Measurements from ENCODE around the gene THADA.
"Not testable (repeated sequence)": the region's sequence is repeated elsewhere in the genome, so short reads cannot be mapped to it uniquely, and the experiment has no call there.

Gene THADA

DNA sequence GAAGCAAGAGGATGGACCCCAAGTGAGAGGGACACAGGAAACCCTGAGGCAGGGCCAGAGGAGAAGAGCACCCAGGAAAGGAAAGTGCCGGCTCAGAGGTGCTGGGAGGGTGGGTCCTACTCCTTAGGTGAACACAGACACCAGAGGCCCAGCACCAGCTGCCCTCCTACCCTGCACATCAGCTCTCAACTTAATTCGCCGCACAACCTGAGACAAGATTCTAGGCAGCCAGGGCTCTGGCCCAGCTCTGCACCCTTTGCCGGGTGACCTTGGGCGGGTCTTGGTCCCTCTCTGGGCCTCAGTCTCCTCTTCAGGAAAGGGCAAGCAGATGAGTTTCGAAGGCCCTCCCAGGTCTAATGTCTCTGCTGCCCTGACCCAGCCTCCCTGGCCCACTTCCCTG is 397.6 kb downstream of the THADA start:
- no peak for DNase-seq

DNA sequence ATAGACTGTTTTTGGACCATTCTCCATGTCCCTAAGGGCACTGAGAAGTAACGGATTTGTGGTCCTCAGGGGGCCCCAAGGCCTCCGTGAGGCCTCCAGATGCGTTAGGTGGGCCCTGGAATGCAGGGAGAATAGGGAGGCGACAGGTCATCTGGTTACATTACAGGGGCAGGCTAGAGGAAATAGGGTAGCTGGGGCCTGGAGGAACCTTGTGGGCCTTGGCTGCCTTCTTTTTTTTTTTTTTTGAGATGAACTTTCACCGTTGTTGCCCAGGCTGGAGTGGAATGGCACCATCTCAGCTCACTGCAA is 398.3 kb downstream of the THADA start:
- DNase-seq: no peak

DNA sequence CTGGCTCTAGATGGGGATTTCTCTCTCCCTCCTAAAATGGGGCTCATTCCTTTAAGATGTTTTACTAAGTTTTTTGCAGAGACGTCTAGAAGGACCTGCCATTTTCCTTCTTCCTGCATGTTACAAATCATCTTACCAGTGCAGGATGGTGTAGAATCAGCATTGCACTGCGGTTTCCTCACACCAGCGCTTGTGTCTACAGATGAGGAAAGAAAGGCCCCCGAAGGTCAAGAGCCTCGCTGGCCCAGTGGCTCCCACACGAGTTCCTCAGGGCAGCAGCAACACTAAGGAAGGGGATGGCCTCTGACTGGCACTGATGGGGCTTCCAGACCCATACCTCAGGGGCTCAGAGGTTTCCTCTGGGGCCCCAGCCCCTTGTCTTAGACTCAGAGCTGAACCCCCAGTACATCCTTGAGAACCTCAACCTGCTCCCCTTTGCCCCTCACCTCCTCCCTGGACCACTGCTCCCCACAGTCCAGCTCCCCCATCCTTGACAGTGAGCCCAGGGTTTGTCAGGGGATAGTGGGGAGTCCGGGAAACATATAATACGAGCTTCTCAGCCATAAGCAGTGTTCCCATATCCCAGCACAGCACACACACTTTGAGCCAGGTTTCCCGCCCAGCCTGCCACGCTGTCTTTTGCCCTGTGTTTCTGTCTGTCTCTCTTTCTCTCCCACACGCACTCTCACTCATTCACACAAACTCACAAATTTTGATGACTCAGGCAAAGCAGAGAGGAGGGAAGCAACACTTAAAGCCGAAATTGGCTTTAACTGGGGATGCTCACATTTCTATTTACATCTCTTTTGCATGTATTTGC is 398.9 kb downstream of the THADA start:
- DNase-seq: no peak

DNA sequence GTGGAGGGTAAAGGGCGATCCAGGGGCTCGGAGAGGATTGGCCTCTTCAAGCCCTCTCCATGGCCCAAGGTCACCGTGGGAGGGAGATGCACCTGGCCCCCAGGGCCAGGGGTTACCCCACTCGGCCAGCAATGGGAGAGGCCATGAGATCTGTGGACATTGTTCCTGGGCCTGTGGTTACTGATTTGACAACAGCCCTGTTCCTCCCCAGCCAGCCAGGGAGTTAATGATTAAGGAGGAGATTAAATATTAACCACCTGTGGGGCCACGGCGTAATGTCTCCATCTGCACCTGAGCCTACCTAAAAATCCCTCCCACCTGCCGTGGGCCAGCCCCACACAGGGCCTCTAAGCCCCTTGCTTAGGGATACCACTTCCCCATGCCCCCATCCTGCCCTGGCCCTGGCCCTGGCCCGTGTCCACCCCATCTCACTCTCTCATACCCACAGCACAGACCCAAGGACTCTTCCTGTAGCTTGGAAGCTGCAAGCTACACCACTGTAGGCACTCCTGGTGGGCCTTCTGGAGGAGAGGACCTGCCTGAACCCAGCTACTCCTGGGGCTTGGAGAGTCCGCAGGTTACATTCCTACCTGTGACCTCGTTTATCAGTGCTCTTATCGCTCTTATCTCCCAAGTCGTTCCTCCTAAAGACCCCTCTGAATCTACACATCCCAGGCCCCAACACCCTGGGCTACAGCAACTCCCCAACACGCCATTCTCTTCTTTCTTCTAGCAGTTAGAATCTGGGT is 401.5 kb downstream of the THADA start:
- DNase-seq: no peak

DNA sequence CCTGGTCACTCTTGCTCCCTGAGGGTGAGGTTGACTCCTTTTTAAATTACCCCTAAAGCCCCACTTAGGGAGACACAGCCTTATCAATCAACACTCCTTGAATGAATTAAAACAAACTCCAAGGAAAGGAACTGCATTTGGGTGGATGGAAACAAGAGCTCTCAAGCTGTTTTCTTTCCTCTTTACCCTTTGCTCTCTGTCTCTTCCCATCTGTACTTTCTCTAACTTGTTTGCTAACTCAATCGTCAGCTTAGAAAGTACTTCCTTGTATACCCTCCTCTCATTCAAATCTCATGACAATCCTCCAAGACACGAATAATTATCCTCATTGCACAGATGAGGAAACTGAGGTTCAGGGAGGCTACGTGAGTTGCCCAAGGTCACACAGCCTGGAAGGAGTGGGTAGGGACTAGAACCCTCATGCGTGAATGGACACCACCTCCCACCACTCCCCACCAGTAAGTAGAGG is 402.2 kb downstream of the THADA start:
- no peak for DNase-seq

DNA sequence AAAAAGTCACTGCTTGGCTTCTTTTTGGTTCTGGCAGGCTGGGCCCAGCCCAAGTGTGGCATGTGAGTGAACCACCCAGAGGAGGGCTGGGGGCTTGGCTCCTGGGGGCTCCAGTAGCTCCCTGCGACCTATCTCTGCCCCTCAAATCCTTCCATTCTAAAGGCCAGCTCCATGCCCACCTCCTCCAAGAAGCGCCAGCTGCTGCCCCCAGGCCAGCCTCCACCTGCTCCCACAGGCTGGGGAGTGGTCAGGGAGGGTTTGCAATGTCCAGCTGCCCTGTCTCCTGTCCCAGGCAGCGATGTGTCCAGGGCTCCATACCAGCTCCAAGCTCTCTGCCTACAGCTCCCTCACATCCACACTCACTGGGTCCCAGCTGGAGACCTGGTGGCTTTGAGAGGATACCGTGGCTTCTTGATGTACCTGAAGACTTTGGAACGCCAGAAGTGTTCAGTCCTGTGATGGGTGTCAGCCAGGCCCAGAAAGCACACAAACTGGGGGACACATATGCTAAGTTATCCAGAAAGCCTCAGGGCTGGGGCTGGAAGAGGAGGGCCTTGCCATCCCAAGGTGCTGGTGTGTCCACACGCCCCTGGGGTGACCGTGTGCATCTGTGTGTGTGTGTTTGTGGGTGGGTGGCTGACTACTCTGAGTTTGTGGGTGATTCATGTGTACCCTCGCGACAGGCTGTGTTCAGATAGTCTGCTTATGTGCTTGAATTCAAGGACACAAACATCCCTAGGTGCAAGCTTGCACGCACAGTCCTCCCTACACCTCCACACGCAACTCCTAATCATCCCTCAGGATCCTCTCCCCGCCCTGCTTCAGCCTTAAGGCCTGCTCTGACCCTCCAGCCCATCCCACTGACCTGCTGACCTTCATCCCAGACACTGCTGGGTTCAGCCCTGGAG is 402.8 kb downstream of the THADA start:
- no peak for DNase-seq

DNA sequence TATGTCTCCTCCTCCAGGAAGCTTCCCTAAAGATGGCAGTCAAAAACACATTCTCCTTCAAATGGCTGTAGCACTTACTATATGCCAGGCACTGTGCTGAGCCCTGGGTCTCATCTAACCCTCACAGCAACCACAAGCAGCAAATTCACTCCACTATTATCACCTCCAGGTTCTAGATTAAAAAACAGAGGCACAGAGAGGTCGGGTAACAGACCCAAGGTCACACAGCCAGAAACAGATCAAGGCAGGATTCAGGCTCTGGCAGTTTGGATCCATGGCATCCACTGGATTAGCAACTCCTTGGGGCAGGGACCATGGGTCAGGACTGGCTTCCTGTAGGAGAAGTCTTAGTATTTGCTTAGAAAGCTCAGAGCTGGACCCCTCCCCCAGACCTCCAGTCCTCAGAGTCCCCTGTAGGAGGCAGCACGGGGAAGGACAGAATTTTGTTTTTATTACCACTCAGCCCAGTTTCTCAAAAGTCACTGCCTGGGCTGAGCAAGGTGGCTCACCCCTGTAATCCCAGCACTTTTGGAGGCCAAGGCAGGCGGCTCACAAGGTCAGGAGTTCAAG is 403.8 kb downstream of the THADA start:
- DNase-seq: no peak

DNA sequence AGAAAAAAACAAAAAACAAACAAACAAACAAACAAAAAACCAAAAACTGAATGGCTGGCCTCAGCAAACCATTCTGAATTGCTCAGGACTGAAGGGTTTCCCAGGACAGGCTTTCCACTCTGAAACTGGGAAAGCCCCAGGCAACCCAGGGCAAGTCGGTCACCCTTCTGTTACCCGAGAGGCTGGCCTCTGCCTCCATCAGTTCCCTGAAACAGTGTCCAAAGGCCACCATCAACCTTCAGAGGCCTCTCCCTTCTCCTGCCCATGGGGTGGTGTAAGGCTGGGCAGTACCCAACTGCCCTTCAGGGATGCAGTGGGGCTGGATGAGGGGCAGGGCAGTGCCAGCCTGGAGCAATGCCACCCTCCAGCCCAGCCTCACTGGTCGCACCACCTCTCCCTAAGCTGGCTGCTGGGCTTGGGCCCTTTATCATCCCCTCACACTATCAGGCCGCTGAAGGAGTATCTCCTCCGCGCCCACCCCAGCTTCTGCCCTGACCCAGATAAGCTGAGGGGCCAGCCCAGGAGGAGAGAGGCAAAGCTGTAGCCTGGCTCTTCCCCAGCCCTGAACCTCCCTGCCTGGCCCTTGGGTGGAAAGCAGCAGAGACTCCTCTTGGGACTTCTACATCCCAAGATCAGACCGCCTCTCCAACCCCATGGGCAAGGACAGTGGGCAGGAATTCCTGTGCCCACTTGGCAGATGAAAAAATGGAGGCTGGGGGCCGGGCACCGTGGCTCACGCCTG is 405.4 kb downstream of the THADA start:
- no peak for DNase-seq

DNA sequence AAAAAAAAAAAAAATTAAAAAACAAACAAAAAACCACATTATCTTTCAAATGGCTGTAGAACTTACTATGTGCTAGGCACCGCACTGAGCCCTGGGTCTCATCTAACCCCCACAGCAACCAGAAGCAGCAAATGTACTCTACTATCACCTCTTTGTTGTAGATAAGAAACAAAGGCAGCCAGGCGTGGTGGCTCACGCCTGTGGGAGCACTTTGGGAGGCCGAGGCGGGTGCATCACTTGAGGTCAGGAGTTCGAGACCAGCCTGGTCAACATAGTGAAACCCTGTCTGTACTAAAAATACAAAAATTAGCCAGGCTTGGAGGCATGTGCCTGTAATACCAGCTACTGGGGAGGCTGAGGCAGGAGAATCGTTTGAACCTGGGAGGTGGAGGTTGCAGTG is 406.0 kb downstream of the THADA start:
- DNase-seq: not testable (repeated sequence)

DNA sequence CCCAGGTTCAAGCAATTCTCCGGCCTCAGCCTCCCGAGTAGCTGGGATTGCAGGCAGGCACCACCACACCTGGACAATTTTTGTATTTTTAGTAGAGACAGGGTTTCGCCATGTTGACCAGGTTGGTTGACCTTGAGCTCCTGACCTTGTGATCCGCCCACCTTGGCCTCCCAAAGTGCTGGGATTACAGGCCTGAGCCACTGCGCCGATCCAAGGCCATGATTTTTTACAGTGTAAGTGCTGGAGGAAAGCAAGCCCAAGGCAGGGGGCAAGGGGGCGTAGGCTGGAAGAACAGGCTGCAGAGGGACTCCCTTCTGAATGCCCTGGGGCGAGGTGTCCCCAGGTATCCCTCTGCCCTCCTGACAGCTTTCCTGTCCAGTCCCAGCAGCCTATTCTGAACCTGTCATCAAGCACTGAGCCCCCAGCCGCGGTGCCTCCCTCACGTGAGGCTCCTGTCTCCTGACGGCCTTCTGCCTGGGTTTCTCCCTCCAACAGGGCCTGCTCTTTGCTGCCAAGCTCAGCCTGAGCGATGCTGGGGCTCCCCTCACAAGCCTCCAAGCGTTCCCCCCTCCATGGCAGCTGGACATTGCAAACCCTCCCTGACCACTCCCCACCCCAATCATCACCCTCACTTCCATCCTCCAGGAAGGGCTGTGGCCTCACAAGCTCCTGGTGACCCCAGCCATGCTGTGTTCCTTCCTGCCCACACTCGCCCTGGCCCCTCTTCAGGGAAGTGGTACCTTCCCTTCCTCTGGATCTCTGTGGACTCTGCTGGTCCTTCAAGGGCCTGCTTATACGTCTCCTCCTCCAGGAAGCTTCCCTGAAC is 407.1 kb downstream of the THADA start:
- DNase-seq: no peak

DNA sequence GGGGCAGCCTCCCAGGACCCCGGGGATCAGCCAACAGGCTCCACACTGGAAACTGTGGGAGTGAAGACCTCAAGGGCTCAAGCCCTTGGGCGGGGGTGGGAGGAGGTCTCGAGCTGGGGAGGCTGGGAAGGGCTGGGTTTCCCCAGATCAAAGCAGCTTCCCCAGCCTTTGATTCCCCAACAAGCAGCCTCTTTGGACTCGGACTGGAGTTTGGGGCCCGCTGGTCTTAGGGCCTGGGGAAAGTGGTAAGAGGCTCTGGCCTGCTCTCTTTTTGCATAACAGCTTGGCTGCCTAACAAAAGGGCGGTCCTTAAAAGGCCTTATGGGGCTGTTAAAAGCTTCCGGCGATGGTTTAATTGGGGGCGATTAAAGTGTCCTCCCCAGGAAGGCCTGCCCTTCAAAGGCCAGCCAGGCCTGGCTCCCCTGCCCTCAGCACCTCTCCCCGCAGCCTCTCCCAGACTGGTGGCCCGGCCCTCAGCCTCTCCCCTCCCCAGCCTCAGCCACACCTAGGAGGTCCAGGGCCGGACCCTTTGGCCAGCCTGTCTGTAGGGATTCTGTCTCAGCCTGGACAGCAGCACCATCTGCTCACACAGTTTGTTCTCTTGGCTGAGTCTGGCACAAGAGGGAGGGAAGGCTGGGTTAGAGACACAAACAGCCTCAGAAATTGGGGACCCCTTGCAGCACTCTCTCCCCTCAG is 409.0 kb downstream of the THADA start:
- DNase-seq: no peak

DNA sequence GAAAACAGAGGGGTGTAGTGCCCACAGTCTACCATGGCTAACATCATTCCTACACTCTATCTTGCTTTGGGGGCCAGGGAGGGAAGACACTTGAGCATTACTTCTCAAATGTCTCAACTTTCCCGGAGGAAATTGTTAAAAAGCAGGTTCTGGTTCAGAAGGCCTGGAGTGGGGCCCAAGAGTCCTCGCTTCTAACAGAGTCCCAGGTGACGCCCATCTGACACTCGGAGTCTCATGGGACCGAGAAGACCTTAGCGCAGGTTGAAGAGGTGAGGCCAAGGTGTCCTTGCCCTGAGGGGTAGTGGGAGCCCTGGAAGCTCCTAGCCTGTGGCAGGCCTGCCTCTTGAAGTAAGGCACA is 409.5 kb downstream of the THADA start:
- no peak for DNase-seq

DNA sequence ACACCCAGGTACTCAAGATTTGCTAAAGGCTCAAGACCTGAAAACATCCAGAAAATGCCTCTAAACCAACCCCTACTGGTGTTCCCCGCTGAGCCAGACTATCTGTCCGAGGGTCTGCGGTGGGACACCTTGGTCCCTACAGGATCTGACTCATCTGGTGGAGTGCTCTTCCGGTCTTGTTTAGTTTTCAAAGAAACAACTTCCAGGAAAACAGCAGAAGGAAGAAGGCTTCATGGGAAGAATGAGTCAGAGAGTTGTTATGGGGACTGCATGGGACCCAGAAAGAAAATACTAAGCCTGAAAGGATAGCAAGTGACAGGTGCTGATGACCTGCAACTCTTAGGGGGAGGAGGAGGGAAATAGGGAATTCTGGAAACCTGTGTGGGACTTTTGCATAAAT is 410.7 kb downstream of the THADA start:
- DNase-seq: peak; percentile 33

DNA sequence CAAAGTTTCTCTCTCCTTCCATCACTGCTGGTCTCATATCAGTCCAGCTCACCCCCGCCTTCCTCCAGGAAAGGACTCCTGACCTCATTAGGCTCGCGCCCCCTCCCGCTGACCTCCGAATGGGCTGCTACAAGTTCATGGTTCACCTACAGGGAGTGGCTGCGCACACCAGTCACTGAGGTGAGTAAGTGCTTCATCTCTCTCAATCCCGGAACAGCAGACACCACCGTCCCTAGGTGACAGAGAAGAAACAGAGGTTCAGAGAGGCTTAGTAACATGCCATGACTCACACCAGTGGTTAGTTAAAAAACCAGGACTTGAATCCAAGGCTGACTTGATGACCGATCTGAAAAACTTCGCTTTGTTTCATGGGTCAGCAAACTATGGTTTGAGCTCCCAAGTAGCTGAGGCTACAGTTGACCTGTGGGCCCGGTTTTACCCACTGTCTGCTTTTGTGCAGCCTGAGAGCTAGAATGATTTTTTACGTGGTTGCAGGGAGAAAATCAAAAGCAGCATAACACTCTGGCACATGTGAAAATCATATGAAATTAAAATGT is 411.4 kb downstream of the THADA start:
- DNase-seq: peak; percentile 68

DNA sequence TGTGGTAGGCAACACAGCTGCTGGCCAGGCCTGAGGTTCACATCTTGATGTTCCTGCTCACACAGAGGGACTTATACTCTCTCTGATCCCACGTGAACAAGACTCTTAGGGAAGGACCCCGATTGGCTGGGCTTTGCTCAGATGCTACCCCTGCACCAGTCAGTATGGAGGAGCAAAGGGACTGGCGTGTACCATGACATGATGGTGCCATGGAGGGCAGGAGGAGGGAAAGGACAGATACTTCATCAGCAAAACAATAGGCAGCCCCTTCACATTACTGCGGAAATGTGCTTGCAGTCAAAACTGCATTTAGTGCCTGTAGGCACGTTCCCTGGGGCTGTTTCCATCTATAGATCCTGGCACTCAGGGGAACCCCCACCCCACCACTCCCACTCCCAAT is 412.1 kb downstream of the THADA start:
- no peak for DNase-seq

DNA sequence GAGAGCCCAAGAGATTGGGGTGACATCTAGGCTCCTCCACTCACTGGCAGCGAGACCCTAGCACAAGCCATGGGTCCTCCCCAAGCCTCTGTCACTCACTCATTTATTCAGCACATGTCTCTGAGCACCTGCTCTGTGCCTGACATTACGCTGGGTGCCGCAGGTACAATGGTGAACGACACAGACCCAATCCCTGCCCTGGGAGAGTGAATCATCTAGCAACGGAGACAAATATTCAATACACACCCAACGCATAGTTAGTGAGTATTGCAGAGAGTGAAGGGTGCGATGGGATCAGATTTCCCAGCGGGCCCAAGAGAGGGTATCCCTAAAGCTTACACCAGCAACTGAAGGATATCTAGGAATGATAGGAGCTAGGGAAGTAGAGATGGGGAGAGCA is 414.9 kb downstream of the THADA start:
- DNase-seq: no peak

Measured in fibroblast of skin of back (primary cell).